CD4-positive, alpha-beta T cell (primary cell): Measurements from ENCODE around the gene ASB10. TPM values are rescaled to one million over a fixed set of nuclear protein-coding genes. Genes with fewer than 3 reads are reported as not detected.

Source experiments
- ATAC-seq: fragments of 200-7000 bp; cut with Tn5 transposase; one replicate; pipeline ENCODE4 v1.10.0; 2022; ENCODE audit warnings: mild to moderate bottlenecking; ENCODE audit not compliant: poor library complexity
- CTCF ChIA-PET: fragments of 350-600 bp; sonication (Branson Sonifier 250); formaldehyde crosslinking; loops from one replicate; lab custom pipeline; 2021; ENCODE audit warnings: antibody characterized with exemption, inconsistent platforms; lab: Charles Lee
- POLR2A ChIA-PET: fragments of 350-600 bp; sonication (Branson Sonifier 250); formaldehyde crosslinking; loops from one replicate; lab custom pipeline; 2021; ENCODE audit warnings: antibody characterized with exemption, inconsistent platforms; lab: Charles Lee
- DNase-seq, 14 experiments: peaks; one replicate each; pipeline ENCODE4 v3.0.0-alpha.2; 2013 to 2020; ENCODE audit warnings: mixed read lengths in 2 of 14
- H3K27ac ChIP-seq, 2 donors: one replicate each; pipeline versions ENCODE4 v1.5.1 to v1.7.0; 2013; ENCODE audit warnings: low read length in 2 of 2, low read depth in 1 of 2, mild to moderate bottlenecking in 1 of 2
- H3K27me3 ChIP-seq, 2 experiments: 1 replicate in 1 of 2; 2 replicates in 1 of 2; pipeline versions ENCODE4 v1.6.1 to v1.7.0; 2013; ENCODE audit warnings: low read length in 2 of 2, control low read depth in 1 of 2, mild to moderate bottlenecking in 1 of 2, moderate library complexity in 1 of 2; ENCODE audit not compliant: insufficient read depth in 2 of 2, control insufficient read depth in 1 of 2
- H3K36me3 ChIP-seq: one replicate; pipeline ENCODE4 v1.6.1; 2013; ENCODE audit warnings: low read length, control low read depth; ENCODE audit not compliant: insufficient read depth
- H3K4me1 ChIP-seq: one replicate; pipeline ENCODE4 v1.6.1; 2013; ENCODE audit warnings: low read length, control low read depth; ENCODE audit not compliant: insufficient read depth
- H3K4me3 ChIP-seq: one replicate; pipeline ENCODE4 v1.5.1; 2013; ENCODE audit warnings: mild to moderate bottlenecking, low read length, moderate library complexity
- H3K9me3 ChIP-seq, 2 experiments: 1 replicate in 1 of 2; 2 replicates in 1 of 2; pipeline versions ENCODE4 v1.6.1 to v1.7.0; 2013; ENCODE audit warnings: low read length in 2 of 2, mild to moderate bottlenecking in 2 of 2, control low read depth in 1 of 2, moderate library complexity in 1 of 2; ENCODE audit not compliant: control insufficient read depth in 1 of 2, insufficient read depth in 1 of 2
- H3K27ac Mint-ChIP-seq: one replicate; pipeline ENCODE4 v1.8.0; 2020; ENCODE audit warnings: mixed read lengths
- H3K27me3 Mint-ChIP-seq: one replicate; pipeline ENCODE4 v1.8.0; 2021; ENCODE audit warnings: mixed read lengths
- H3K36me3 Mint-ChIP-seq: one replicate; pipeline ENCODE4 v1.8.0; 2021; ENCODE audit warnings: low read depth, mixed read lengths
- H3K4me1 Mint-ChIP-seq: one replicate; pipeline ENCODE4 v1.8.0; 2021; ENCODE audit warnings: low read depth, mixed read lengths
- H3K4me3 Mint-ChIP-seq: one replicate; pipeline ENCODE4 v1.8.0; 2020; ENCODE audit warnings: mild to moderate bottlenecking, mixed read lengths
- H3K9me3 Mint-ChIP-seq: one replicate; pipeline ENCODE4 v1.8.0; 2020; ENCODE audit warnings: mixed read lengths
- intact Hi-C, 2 experiments: fragments of 100-400 bp; cut with DNase I in 1 of 2; cut with micrococcal nuclease in 1 of 2; formaldehyde crosslinking; loops; one replicate each; pipeline versions ENCODE4 v1.15.1 to v1.9.0; 2023 to 2025; cut with DNase I, micrococcal nuclease
- total RNA-seq, 174 experiments: library from RNA in 2 of 174; stranded (reverse) in 2 of 174; gene quantifications; one replicate each; pipeline ENCODE4 v1.2.3 and lab custom pipeline; 2021 to 2026
- TF ChIP-seq, protein P1 (sequence below): fragments of 200-600 bp; IDR thresholded peaks from one replicate; pipeline ENCODE4 v1.8.0; 2022; ENCODE audit warnings: antibody characterized with exemption, mild to moderate bottlenecking

ASB10 gene
- total RNA-seq, 2 experiments from 2014 or later = not detected

DNA sequence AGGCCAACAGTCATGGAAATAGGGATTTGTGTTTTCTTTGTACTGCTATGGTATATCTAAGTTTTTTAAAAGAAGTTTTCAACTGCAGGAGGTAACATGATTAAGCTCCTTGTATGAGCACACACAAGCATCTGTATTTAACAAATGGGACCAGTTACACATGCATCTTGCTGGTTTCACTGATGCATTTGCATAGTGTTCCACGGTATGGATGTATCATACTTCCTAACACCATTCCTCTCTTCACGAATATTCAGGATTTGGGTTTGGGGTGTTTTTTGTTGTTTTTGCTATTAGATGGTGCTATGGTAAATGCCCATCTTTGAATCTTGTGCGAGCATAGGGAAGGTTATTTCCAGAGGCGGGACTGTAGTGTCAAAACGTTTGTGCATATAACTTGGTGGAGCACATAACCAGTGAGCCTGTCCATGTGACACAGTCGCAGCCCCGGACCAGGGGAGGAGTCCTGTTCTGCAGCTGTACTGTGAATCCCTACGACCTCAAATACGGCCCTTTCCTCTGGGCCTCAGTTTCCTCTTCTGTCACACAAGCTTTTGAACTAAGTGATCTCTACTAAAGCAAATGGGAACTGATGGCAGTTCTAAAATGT, 21.3 kb upstream of the ASB10 start:
- peak overlapping the region in 1 of 2 donors; percentile 65 for H3K27ac ChIP-seq
- H3K4me3 Mint-ChIP-seq = no peak overlapping the region

GRCh38 chr7:151207804-151208203, 20.8 kb upstream of the ASB10 start:
- H3K4me1 Mint-ChIP-seq = peaks cover 28% of the 10 kb centered on the region

More for the DNA sequence above, 21.3 kb upstream of the ASB10 start:
- TF ChIP-seq, protein P1, sequence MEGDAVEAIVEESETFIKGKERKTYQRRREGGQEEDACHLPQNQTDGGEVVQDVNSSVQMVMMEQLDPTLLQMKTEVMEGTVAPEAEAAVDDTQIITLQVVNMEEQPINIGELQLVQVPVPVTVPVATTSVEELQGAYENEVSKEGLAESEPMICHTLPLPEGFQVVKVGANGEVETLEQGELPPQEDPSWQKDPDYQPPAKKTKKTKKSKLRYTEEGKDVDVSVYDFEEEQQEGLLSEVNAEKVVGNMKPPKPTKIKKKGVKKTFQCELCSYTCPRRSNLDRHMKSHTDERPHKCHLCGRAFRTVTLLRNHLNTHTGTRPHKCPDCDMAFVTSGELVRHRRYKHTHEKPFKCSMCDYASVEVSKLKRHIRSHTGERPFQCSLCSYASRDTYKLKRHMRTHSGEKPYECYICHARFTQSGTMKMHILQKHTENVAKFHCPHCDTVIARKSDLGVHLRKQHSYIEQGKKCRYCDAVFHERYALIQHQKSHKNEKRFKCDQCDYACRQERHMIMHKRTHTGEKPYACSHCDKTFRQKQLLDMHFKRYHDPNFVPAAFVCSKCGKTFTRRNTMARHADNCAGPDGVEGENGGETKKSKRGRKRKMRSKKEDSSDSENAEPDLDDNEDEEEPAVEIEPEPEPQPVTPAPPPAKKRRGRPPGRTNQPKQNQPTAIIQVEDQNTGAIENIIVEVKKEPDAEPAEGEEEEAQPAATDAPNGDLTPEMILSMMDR = no peak
- H3K27me3 ChIP-seq = no peaks in the 10 kb centered on the region
- no peaks in the 10 kb centered on the region for H3K9me3 Mint-ChIP-seq
- DNase-seq (no peak), ATAC-seq (no peak)
- H3K27ac Mint-ChIP-seq = peak overlapping the region; percentile 71
- H3K36me3 Mint-ChIP-seq = peaks cover 23% of the 10 kb centered on the region
- H3K9me3 ChIP-seq = no peaks in the 10 kb centered on the region
- H3K4me1 ChIP-seq = peaks cover 58% of the 10 kb centered on the region
- H3K4me1 Mint-ChIP-seq = peaks cover 28% of the 10 kb centered on the region
- ChIA-PET CTCF (interaction anchor here (1.4 to 2.0 kb wide), 2 partner anchors 36 to 84 kb away, joined by 5 to 9 read pairs; no protein-coding TSS in a partner anchor), POLR2A (interaction anchor here (0.8 to 2.8 kb wide), 4 partner anchors 8 to 69 kb away, joined by 3 to 14 read pairs (median 4); partner anchors contain the start of genes ABCF2 and CHPF2)
- H3K36me3 ChIP-seq = peaks cover 8% of the 10 kb centered on the region
- intact Hi-C loops = no loop called here
- no peak overlapping the region for H3K4me3 ChIP-seq
- no peaks in the 10 kb centered on the region for H3K27me3 Mint-ChIP-seq

GRCh38 chr7:151207315-151207714, 20.3 kb upstream of the ASB10 start:
- H3K36me3 Mint-ChIP-seq = peaks cover 14% of the 10 kb centered on the region
- CTCF ChIA-PET = interaction anchor here (0.7 to 2.0 kb wide), 4 partner anchors 17 to 83 kb away, joined by 3 to 9 read pairs (median 5); no protein-coding TSS in a partner anchor
- H3K27ac Mint-ChIP-seq = peak overlapping the region; percentile 71
- intact Hi-C loops = loop anchor here in 1 of 2 experiments (2.0 kb wide), 1 partner anchor 19 kb away; the partner anchor contains the start of gene ABCF2
- POLR2A ChIA-PET = interaction anchor here (0.8 to 2.8 kb wide), 6 partner anchors 9 to 179 kb away, joined by 3 to 14 read pairs (median 4); partner anchors contain the start of genes ABCB8, ABCF2 and CHPF2
- H3K27me3 Mint-ChIP-seq = no peaks in the 10 kb centered on the region
- H3K4me1 Mint-ChIP-seq = peaks cover 28% of the 10 kb centered on the region
- peaks cover 58% of the 10 kb centered on the region for H3K4me1 ChIP-seq
- H3K36me3 ChIP-seq = peaks cover 4% of the 10 kb centered on the region
- H3K27ac ChIP-seq = peak overlapping the region in 1 of 2 donors; percentile 65
- H3K9me3 ChIP-seq = no peaks in the 10 kb centered on the region
- H3K4me3 ChIP-seq = no peak overlapping the region
- H3K4me3 Mint-ChIP-seq = peak overlapping the region; percentile 45
- no peaks in the 10 kb centered on the region for H3K9me3 Mint-ChIP-seq
- TF ChIP-seq, protein P1 = no peak
- ATAC-seq (peak; percentile 61), DNase-seq (peak in 3 of 14 experiments; percentile 11 to 52 (median 46))
- H3K27me3 ChIP-seq = no peaks in the 10 kb centered on the region

More at GRCh38 chr7:151207804-151208203, 20.8 kb upstream of the ASB10 start:
- no peaks in the 10 kb centered on the region for H3K9me3 ChIP-seq
- Mint-ChIP-seq H3K36me3 (peaks cover 17% of the 10 kb centered on the region), H3K9me3 (no peaks in the 10 kb centered on the region), H3K27ac (peak overlapping the region; percentile 71), H3K27me3 (no peaks in the 10 kb centered on the region), H3K4me3 (no peak overlapping the region)
- peaks cover 58% of the 10 kb centered on the region for H3K4me1 ChIP-seq
- H3K36me3 ChIP-seq = peaks cover 4% of the 10 kb centered on the region
- POLR2A ChIA-PET = interaction anchor here (0.8 to 2.8 kb wide), 4 partner anchors 9 to 69 kb away, joined by 3 to 14 read pairs (median 4); partner anchors contain the start of genes ABCF2 and CHPF2
- DNase-seq (no peak), ATAC-seq (no peak)
- H3K4me3 ChIP-seq = no peak overlapping the region
- H3K27ac ChIP-seq = peak overlapping the region in 1 of 2 donors; percentile 65
- TF ChIP-seq, protein P1 = no peak
- intact Hi-C loops = loop anchor here in 1 of 2 experiments (2.0 kb wide), 1 partner anchor 19 kb away; the partner anchor contains the start of gene ABCF2
- CTCF ChIA-PET = interaction anchor here (1.4 to 2.0 kb wide), 2 partner anchors 36 to 84 kb away, joined by 5 to 9 read pairs; no protein-coding TSS in a partner anchor
- no peaks in the 10 kb centered on the region for H3K27me3 ChIP-seq
